ENCODE results near the gene KIFC1.
"Not testable (repeated sequence)": the region's sequence is repeated elsewhere in the genome, so short reads cannot be mapped to it uniquely, and the experiment has no call there.

Gene KIFC1

GRCh38 chr6:33391278-33391921 is at the start of gene KIFC1:
TSS of gene KIFC1 (plus strand) at chr6:33391823. CDS start at chr6:33391986, 163 bp downstream.
- peak; percentile 98 for DNase-seq (ENCODE audit: low read depth in 2 of 2)

DNA sequence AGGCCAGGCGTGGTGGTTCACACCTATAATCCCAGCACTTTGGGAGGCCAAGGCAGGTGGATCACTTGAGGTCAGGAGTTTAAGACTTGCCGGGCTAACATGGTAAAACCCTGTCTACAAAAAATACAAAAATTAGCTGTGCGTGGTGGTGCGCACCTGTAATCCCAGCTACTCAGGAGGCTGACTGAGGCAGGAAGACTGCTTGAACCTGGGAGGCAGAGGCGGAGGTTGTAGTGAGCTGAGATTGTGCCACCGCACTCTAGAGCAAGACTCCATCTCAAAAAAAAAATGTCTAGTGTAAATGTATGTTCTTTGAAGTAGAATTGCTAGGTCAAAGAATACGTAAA is 48.0 kb upstream of the KIFC1 start:
- not testable (repeated sequence) for DNase-seq (ENCODE audit: low read depth in 2 of 2)

- no peak for DNase-seq (ENCODE audit: low read depth in 2 of 2)
These were observed 47.5 kb upstream of the KIFC1 start for GRCh38 chr6:33343953-33344611.

DNA sequence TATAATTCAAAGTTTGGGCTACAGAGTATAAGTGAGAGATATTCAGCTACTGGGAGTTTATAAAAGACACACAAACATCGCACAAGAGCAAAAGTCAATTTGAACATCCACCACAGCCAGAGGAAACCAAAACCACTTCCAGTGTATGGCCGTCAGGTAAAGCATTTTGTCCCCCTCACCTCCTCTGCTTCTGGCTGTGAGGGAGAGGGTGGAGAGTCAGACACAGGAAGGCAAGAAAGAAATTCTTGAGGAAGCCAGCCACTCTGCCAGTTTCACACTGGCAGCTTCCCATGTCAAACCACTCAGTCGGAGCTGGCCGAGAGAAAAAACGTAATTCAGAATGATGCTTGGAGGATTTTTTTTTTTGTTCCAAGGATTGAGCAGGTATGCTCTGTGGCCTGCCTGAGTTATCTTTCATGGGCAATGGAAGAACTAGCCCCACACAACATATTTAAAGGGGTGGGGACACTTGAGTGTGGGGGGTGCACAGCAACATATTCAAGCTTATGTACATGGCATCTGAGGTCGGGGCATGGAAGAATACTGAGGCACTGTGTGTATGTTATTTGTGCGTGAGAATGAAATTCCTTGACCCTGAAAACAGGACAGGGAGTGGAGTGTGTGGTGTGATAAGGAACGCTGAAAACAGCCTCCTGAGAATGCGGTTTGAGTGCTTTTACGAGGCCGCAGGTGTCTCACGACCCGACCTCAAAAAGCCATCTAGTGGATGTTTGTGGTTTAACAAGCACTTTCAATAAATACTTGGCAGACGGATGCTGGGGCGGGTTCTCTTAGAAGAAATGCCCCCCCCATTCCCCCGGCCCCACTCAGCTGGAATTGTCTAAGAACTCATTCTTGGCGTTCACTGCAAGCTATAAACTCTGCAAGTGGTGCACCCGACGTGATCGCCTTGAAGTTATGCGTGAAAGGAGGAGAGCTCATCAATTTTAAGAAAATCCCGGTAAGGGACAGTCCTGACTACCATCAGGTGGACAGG is 46.6 kb upstream of the KIFC1 start:
- peak in 1 of 2 donors; percentile 25 for DNase-seq (ENCODE audit: low read depth in 2 of 2)

DNA sequence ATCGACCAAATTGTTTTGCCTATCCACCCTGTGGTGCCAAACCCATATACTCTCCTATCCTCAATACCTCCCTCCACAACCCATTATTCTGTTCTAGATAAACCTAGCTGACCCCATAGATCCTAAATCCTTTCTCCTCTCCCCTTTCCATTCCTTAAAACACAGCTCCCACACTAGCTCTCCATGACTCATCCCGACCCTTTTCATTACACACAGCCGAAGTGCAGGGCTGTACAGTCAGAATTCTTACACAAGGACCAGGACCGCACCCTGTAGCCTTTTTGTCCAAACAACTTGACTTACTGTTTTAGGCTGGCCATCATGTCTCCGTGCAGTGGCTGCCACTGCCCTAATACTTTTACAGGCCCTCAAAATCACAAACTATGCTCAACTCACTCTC is 44.7 kb upstream of the KIFC1 start:
- not testable (repeated sequence) for DNase-seq (ENCODE audit: low read depth in 2 of 2)

- no peak for DNase-seq (ENCODE audit: low read depth in 2 of 2)
These were observed 43.8 kb upstream of the KIFC1 start for GRCh38 chr6:33347816-33348215.

DNA sequence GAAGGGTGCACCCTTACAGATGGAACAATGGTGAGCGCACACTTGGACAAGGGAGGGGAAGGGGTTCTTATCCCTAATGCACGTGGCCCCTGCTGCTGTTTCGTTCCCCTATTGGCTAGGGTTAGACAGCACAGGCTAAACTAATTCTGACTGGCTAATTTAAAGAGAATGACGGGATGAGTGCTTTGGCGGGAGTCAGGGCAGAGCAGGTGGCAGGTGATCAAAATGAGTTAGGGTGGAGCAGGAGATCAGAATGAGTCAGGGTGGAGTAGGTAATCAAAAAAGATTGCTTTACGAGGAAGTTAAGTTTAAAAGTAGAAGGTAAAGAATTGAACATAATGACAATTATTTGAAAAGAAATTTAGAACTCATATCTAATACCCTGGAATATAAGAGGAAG is 35.8 kb upstream of the KIFC1 start:
- DNase-seq (ENCODE audit: low read depth in 2 of 2): not testable (repeated sequence)

DNA sequence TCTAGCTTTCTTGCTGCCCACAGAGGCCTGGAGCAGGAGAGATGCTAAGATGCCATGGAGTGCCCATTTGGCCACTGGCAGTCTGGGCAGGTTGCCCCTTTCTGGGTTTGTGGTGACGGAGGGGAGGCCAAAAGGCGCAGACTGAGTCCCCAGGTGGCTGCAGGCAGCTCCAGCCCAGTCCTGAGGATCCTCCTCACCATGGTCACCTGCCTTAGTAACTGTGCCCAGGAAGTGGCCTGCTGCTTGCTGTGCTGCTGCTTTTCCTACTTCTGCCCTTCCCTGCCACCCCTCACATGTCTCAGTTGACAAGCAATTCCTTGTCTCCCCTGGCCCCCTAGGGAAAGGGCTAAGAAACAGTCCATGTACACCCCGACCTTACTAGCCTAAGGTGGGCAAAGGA is 35.3 kb upstream of the KIFC1 start:
- DNase-seq (ENCODE audit: low read depth in 2 of 2): no peak

GRCh38 chr6:33357160-33357871 is 34.3 kb upstream of the KIFC1 start:
- not testable (repeated sequence) for DNase-seq (ENCODE audit: low read depth in 2 of 2)

- DNase-seq (ENCODE audit: low read depth in 2 of 2): no peak
These were observed 32.3 kb upstream of the KIFC1 start for GRCh38 chr6:33359331-33359730.

DNA sequence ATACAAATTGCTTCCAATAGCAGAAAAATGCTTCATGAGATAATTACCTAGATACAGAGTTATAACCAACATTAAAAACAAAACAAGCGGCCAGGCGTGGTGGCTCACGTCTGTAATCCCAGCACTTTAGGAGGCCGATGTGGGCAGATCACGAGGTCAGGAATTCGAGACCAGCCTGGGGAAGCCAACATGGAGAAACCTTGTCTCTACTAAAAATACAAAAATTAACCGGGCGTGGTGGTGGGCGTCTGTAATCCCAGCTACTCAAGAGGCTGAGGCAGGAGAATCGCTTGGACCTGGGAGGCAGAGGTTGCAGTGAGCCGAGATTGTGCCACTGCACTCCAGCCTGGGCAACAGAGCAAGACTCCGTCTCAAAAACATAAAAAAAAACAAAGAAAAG is 28.1 kb upstream of the KIFC1 start:
- DNase-seq (ENCODE audit: low read depth in 2 of 2): not testable (repeated sequence)

DNA sequence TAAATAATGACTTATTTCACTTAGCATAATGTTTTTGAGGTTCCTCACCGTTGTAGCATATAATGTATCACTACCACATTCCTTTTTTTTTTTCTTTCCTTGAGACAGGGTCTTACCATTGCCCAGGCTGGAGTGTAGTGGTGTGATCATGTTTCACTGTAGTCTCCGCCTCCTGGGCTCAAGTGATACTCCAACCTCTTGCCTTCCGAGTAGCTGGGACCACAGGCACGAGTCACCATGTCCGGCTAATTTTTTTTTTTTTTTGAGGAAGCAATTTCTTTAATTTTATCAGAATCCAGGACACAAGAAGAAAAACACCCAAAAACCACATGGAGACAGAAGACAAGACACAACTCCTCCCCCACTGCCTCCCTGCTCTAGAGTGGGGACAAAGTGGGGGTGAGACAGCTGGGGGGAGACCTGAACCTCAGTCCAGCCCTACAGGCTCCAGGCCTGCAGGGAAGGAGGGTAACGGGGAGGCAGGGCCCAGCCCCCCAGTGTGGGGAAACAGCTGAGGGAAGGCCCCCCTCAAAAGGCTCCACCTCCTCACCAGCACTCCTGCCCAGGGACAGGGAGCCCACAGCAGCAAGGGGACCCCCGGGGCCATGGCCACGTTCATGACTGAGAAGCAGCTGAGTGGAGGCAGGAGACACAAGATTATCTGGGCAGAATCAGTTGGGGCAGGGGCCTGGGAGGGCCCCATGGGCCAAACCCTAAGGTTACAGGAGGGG is 27.0 kb upstream of the KIFC1 start:
- not testable (repeated sequence) for DNase-seq (ENCODE audit: low read depth in 2 of 2)

DNA sequence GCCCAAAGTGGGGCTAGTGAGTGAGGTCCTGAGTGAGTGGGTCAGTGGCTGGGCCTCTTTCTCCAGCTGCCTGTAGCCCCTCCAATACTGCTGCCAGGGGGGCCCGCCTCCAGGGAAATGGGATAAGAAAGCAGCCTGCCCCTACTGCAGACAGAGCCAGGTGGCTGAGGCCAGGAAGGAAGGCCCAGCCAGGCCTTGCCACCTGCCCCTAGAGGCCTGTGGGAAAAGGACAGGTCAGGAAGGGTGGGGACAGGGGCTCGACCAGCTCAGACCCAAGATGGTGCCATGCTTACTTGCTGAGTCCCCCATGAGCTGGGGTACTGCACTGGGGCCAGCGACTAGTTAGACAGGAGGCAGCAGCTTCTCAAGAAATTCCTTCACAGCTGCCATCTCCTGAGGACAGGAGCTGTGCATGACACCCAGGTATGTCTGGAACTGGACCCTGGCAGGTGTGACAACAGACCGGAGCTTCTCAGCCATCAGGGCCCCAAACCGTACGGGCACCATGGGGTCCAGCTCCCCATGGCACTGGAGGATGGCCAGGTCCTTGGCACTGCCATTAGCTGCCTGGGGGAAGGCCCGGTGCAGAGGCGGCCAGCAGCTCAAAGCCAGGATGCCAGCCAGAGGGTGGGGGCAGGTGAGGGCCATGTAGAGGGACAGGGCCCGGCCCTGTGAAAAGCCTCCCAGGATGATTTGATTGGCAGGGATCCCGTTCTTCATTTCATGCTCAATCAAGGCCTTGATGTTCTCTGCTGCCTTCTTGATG is 26.2 kb upstream of the KIFC1 start:
- DNase-seq (ENCODE audit: low read depth in 2 of 2): not testable (repeated sequence)

GRCh38 chr6:33367009-33367714 is 24.5 kb upstream of the KIFC1 start:
- DNase-seq (ENCODE audit: low read depth in 2 of 2): no peak

DNA sequence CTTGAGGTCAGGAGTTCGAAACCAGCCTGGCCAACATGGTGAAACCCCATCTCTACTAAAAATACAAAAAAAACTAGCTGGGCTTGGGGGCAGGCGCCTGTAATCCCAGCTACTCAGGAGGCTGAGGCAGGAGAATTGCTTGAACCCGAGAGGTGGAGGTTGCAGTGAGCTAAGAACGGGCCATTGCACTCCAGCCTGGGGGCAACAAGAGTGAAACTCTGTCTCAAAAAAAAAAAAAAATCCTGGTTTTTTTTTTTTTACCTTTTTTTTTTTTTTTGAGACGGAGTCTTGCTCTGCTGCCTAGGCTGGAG is 24.0 kb upstream of the KIFC1 start:
- not testable (repeated sequence) for DNase-seq (ENCODE audit: low read depth in 2 of 2)

GRCh38 chr6:33371901-33372300 is 19.7 kb upstream of the KIFC1 start:
- not testable (repeated sequence) for DNase-seq (ENCODE audit: low read depth in 2 of 2)

GRCh38 chr6:33372526-33373123 is 19.0 kb upstream of the KIFC1 start:
- DNase-seq (ENCODE audit: low read depth in 2 of 2): no peak

DNA sequence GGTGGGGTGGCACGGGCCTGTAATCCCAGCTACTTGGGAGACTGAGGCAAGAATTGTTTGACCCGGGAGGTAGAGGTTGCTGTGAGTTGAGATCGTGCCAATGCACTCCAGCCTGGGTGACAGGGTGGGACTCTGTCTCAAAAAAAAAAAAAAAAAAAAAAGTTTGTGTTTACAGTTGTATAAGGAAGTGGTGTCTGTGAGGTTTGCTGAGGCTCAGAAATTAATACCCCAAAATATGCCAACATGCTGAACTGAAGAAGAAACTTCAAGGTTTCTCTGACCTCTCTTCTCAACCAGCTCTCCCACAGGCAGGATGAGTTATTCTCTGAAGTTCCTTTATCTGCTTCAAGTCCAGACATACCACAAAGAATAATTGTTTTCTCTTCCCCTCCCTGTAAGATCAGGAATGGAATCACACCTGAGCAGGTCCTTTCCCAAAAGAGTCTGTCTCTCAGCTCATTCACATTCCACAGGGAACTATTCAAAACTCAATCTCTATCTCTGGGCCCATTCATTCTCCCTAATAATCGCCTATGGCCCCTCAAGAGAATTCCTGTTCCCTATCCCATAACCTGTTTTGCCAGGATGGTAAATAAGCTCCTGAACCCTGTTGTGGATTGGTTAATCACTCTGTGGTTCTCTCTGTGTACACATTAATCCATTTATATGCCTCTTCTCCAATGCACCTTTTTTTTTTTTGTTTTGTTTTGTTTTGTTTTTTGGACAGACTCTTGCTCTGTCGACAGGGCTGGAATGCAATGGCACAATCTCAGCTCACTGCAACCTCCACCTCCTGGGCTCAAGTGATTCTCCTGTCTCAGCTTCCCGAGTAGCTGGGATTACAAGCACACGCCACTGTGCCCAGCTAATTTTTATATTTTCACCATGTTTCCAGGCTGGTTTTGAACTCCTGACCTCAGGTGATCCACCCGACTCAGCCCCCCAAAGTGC is 17.4 kb upstream of the KIFC1 start:
- no peak for DNase-seq (ENCODE audit: low read depth in 2 of 2)

Measured in activated CD8-positive, alpha-beta memory T cell treated with anti-CD3 and anti-CD28 coated beads for 4 hours (primary cell).